Measurements from ENCODE around the gene TSC22D1. TPM values are rescaled to one million over a fixed set of nuclear protein-coding genes. Genes with fewer than 3 reads are reported as not detected.
"Not testable (repeated sequence)": the region's sequence is repeated elsewhere in the genome, so short reads cannot be mapped to it uniquely, and the experiment has no call there.

TSC22D1 gene
- polyA plus RNA-seq, 3 donors: 202 to 230 (median 217) TPM

DNA sequence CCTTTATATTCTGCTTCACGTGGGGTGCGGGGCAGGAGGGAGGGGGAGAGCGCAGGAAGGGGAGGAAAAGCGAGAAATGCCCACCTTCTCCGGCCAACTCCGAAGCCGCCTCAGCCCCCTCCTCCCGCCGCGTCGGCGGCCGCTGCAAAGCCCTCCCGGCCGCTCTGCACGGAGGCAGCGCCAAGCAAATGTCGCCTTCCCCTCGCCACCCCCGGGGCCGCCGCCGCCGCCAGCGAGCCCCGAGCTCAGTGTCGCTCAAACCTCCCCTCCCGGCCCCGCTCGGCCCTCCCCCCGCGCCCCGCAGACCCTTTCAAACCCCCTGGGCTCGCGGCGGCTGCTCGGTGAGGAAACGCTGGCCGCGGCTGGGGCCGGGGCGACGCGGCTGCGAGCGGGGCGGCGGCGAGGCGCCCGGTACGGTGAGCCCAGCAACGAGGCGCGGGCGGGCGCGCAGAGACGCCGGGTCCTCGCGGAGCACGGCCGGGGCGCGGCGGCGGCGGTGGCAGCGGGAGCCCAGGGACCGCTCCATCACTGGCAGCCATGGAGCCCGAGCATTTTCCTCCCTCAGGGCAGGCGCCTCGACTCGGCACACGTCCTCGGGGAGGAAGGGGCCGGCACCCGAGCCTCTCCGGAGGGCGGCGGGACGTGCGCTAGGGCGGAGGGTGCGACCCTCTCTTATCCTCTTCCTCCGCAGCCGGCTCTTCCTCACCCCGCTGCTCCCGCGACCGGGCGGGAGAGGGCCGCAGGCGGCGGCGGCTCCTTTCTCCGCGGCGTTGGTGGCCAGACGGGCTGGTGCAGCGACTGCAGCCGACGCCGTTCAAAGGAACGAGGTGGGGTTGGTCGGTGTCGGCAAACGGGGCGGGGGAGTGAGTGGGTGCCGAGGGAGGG lies 463 bp upstream of the TSC22D1 start:
- peak; percentile 27 for DNase-seq

DNA sequence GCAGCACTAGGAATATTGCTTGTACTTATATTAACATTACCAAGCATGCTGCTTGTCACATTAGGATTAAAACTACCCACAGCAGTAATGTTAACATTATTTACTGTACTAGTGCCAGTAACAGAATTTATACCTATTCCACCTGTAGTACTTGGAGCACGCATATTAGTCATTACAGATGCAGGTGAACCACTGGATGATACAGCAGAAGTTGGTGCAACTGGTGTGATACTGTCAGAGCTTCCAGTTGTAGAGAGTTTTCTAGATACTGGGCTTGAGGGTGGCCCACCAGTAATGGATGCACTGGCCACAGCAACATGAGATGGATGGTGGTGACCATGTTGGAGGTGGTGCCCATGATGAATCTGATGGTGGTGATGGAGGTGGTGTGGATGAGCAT lies 1.1 kb downstream of the TSC22D1 start:
- no peak for DNase-seq

DNA sequence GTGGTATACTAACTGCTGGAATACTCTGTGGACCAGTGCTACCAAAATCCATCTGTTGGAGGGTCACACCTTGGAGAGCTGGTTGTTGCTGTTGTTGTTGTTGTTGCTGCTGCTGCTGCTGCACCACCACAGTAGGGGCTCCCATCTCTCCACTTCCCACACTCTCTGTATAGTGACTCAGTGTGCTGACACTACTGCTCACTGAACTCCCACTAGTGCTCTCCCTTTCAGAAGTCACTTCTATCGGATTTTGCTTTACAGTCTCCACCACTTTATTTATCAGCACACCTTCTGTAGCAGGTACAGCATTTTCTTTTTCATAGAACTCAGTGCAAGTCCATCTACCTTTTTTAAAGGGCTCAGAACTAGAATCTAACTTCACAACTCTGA lies 1.7 kb downstream of the TSC22D1 start:
- no peak for DNase-seq

DNA sequence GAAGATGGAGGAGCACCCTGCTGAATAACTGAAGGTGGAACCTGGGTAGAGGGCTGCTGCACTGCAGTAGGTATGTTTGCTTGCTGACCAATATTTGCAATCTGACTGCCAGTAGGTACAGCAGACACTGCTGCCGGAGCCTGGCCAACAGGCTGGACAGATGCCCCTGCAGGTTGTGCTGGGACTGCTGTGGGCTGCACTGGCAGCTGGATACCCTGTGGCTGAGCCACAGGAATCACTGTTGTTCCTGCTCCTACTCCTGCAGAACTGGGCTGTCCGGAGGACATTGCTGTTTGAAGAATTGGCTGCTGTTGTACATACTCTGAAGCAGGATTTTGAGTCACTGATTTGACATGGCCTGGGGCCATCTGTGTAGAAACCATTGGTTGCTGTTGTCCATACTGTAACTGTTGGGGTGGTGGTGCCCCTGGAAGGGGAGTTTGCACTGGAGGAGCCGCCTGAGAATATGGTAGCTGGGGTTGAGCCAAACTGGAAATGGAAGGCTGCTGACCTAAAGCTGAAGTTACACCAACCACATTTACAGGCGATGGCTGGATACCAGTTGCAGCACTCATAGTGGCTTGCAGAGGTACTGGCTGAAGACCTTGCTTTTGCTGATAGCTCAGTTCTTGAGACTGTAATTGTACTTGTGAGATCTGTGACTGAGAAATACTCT lies 2.2 kb downstream of the TSC22D1 start:
- no peak for DNase-seq

DNA sequence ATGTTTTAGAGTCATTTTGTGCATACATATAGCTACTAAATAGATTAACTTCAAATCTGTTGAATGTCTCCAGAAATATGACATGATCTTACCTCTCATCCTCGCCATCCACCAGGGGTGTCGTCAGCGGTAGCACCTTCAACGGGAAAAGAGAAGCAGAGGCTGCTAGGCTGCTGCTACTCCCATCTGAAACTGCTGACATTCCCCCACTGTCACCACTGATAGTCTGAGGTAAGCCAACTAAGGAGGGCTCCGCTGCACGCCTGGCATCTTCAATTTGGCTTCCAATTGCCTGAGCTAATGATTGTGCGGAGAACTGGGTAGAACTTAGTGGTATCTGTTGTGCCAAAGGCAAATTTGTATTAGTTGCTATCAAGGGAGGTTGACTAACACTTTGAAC lies 3.1 kb downstream of the TSC22D1 start:
- no peak for DNase-seq

DNA sequence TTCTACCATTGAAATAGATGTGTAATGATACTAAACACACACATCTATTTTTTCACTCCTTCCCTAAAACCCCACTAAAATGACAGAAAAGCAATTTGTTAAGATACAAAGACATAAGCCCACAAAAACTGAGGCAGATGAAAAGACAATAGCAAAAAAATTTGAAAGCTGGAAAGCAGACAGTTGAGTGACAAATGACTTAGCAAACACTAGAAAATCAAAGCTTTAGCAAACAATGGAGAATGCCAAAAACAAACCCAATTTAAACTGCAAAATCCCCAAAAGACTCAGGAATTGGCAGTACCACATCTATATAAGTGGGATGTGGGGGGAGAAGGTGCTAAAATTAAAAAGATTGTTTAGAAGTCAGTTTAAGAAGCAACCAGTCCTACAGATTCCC lies 9.5 kb downstream of the TSC22D1 start:
- DNase-seq: no peak

DNA sequence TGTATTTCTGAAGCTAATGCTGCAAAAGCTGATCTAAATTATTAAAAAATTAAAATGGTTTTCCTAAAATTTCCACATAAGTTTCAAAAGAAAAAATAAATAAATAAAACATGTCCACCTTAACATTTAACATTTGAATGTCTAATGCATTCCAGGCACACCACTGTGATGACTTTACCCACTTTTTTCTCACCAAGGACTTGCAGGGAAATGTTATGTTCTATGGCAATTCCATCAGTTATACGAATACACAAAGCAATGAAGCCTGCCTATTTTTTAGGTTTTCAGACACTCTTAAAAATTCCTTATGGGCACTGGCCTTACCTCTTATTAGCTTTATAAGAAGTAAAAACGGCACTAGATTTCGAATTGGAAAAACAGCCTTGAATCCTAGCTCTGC lies 10.2 kb downstream of the TSC22D1 start:
- no peak for DNase-seq

DNA sequence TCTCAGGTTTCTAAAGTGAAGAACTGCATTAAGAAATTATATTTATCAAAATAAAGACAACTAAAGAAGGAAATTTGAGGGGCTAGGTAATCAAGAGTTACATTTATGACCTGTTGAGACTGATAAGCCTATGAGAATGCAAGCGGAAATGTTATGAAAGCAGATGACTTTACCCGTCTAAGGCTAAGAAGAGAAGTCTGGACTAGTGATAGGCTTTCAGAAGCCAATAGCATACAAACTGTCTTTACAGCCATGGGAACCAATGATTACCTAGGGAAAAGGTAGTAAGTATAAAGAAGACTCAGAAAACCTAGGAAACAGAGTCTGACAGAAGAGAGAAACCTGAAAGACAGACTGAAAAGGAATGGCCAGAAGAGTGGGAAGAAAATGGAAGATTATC lies 11.2 kb downstream of the TSC22D1 start:
- DNase-seq: no peak

DNA sequence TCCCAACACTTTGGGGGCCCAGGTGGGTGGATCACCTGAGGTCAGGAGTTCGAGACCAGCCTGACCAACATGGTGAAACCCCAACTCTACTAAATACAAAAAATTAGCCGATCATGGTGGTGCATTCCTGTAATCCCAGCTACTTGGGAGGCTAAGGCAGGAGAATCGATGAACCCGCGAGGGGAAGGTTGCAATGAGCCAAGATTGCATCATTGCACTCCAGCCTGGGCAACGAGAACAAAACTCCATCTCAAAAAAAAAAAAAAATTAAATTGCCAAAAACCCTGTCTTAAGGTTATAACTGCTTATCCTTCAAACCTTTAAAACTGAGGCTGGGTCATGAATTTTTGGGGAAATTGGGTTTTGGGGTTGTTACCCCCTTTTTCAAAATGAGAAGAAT lies 13.3 kb downstream of the TSC22D1 start:
- not testable (repeated sequence) for DNase-seq

DNA sequence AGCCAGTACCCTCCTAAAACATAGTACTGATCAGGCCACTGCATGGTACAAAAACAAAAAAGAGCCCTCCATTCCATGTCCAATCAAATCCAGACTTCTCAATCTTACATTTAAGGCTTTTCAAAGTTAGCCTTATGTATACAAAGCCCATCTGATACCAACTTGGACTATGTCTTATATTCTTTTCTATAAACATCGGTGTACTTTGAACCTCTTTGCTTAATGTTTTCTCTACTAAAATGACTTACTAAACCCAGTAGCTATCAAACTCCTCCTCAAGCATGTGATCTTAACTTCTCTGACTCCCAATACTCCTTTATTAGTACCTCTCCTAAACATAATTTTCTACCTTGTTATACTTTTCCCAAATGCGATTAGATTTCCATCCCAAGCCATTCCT lies 14.8 kb downstream of the TSC22D1 start:
- DNase-seq: no peak

DNA sequence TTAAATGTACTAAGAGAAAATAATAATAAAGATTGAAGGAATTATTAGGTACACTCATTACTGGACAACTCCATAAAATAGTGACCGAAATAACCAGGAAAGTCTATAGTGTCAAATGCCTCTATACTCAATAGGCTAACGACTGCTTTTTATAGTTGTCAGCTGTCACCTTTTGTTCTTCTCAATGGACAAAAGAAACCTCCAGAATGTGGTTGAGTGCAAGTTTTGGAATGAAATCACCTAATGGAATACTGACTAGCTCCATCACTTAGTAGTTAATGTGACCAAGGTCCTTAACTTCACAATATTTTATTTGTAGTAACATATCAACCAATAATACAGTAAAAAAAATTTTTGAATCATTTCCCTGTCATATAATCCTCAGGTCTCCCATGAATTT lies 18.1 kb downstream of the TSC22D1 start:
- DNase-seq: no peak

DNA sequence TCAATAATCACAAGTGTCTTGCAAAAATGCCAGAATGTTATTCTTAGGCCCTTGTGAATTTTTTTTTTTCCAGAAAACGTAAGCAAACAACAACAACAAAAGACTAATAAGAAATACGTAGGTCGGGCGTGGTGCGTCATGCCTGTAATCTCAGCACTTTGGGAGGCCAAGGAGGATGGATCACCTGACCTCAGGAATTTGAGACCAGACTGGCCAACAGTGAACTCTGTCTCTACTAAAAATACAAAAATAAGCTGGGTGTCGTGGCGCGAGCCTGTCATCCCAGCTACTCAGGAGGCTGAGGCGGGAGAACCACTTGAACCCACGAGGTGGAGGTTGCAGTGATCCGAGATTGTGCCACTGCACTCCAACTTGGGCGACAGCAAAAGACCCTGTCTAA lies 20.9 kb downstream of the TSC22D1 start:
- no peak for DNase-seq

DNA sequence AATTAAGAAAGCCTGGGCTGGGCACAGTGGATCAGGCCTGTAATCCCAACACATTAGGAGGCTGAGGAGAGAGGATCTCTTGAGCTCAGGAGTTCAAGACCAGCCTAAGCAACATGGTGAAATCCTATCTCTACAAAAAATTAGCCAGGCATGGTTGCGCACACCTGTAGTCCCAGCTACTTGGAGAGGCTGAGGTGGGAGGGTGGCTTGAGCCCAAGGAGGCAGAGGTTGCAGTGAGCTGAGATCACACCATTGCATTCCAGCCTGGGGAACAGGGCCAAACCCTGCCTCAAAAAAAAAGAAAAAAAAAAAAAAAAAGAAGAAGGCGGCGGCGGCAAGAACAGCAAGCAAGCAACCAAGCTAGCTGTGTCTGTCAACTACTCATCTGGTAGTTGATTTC lies 26.7 kb downstream of the TSC22D1 start:
- DNase-seq: no peak

DNA sequence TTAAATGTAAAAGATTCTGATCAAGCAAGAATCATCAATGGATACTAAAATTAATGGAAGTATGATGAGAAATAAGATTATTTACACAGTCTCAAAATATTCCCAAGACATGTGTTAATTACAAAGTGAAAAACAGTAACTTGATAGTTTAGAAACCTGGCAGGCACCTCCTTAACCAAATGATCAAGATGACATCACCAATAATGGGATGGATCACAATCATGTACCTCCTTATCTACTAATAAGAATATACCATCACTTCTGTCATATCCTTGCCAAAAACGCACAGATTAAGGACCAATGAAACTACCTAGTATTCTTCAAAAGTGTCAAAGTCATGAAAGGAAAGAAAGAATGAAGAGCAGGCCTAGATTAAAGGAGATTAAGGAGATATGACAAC lies 30.0 kb downstream of the TSC22D1 start:
- no peak for DNase-seq

DNA sequence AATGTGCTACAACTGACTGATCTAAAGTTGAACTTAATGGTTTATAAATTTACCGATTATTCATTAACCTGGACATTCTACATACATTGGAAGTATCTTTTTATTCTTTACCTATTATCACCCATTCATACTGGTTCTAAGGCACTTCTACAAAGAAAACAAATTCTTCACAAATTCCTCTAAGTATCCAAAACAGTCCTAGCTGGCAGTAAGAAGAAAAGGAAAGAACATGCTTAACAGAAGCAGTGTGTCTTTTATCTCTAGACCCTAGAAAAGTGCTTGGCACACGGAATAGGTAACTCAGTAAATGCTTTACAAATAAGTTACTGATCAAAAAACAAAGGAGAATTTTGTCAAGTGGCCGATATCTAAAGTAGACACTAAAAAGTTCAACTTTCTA lies 32.8 kb downstream of the TSC22D1 start:
- peak; percentile 27 for DNase-seq

DNA sequence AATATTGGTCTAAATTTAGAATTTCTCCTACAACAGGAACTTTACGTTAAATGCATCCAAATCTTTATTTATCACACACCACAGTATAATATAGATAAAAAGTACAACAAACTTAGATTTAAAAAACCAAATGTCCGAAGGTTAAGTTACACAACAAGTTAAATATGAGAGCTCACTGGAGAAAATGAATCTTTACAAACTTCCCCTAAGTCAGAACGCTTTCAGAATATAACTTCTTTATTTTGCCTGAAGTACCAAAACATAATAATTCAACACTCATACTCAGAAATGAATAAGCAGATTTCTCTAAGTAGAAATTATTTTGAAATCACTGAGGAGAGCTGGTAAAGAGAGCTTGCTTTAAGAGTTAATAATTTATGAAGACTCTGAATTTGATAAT lies 33.8 kb downstream of the TSC22D1 start:
- DNase-seq: no peak

DNA sequence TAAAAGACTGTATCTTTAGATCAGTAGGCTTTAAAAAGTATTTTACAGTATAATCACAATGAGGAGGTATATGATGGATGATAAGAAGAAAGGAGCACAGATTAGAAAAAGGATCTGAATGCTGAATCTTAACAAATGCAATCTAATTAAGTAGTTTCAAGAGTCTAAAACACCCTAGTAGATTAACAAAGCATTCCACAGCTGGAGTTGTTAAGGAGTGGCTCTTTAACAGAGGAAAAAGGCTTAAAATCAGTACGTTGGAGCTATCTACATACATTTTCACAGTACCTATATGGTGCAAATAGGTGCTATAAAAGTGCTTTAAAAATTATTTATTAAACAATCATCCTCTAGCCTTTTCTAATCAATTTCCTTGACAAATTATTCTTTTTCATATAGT lies 34.5 kb downstream of the TSC22D1 start:
- no peak for DNase-seq

DNA sequence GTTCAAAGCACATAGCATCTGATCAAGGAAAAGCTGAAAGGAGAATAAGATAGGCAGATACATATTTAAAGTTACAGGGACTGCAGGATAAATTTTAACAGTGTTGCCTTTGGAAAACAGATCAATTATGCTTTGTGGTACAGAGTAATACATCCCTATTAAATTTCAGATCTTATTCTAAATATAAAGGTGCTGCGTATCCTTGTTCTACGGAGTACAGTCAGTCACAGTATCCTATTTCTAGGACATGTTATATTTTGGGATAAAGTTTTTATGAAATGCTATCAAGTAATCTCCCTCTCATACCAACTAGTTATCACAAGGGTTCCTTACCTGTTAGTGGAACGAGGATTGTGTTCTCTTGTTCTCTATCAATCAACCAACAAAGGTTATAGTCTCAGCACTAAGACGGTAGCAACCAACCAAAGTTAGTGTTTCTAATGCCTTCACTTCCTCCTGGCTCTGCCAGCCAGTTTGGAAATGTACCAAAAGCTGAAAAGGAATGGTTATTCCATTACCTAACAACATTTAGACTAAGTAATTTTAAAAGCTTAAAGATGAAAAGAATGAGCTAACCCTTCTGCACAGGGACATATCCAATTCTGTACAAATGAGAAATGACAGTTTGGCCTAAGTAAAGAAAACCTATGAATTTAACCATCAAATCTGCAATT lies 35.2 kb downstream of the TSC22D1 start:
- DNase-seq: no peak

DNA sequence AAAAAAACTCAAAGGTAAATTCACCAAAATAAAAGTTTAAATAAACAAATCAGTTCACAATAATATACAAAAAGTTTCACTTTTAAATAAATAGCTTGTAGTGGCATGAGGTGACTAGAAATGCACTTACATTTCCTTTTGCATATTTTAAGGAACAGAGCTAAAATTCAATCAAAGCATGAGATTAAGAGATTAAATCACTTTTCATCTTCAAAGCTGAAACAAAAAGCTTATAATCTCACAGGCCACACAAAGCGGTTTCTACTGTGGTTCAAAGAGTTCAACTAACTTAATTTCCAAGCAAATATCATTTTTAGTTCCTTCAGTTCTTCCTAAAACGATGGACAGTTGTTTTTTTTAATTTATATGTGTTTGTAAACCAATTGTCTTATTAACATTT lies 38.9 kb downstream of the TSC22D1 start:
- DNase-seq: no peak

DNA sequence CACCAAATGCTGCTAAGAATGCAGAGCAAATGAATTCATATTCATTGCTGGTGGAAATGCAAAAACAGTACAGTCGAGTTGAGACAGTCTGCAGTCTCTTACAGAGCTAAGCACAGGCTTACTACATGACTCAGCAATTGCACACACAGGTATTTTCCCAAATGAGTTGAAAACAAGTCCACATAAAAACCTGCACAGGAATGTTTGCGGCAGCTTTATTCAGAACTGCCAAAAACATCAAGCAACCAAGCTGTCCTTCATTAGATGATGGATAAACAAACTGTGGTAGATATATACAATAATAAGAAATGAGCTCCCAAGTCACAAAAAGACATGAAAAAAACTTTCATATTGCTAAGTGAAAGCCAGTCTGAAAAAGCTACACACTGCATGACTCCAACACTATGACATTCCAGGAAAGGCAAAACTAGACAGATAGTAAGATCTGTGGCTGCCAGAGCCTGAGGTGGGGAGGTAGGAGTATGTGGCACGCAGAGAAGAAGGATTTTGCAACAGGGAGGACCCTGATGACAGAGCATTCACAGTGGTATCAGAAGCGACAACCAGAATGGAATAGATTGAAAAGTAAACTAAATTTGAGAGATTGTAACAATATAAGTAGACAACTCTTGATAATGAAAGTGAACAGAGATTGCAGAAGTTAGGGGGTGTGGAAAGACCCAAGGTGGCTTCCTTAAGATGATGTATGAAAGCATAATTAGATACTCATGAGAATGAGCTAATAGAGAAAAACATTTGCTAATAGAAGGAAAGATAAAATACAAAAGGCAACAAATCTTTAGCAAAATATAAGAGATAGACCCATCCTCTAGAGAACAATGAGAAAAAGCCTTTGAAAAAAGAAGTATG lies 52.7 kb downstream of the TSC22D1 start:
- no peak for DNase-seq

DNA sequence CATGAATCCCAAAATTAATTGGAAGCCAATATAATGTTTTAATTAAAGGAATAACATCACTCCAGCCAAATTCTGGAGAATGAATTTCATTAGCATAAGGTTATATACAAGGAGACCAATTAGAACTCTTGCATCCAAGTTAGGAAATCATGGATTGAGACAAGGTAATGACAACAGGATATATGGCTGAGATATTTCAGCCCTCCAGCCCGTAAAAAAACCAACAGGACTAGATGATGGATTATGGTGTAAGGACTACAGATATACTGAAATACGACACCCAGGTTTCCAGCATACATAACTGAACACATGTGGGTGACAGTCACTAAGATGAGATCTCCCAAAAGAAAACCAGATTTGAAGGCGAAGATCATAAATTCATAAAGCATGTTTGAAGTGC lies 56.5 kb downstream of the TSC22D1 start:
- no peak for DNase-seq

DNA sequence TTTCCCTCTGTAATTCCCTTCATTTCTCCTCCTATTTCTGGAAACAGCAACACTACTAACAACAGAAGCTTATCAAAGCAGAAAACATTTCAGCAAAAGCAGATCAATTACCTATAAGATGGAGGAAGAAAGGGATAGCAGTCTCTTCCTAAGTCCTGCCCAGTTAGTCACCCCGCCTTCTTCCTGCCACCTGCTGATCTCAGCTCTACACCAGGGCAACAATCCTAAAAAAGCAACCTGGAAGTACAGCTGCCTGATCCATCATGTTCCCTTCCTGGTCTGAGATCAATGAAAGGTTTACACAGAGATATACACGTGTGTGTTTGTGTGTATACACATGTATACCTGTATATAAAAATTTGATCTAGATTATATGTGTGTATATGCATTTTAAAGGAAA lies 59.4 kb downstream of the TSC22D1 start:
- DNase-seq: no peak

Data from renal pelvis (tissue), 4 donors.